Stomach (tissue), 4 donors: Measurements from ENCODE around the gene IAH1.

Experiments
- EP300 ChIP-seq: sonication (generic); formaldehyde crosslinking; IDR thresholded peaks from one replicate; pipeline ENCODE4 v1.6.1; 2017; ENCODE audit warnings: antibody characterized with exemption
- POLR2AphosphoS5 ChIP-seq, 3 donors: sonication (generic); formaldehyde crosslinking; IDR thresholded peaks; one replicate each; pipeline ENCODE4 v1.6.1; 2016; ENCODE audit warnings: antibody characterized with exemption in 3 of 3

- TF ChIP-seq EP300 (no peak), POLR2AphosphoS5 (IDR thresholded peaks at IDR 0.05) (no peak)
These were observed 18.6 kb downstream of the IAH1 start for GRCh38 chr2:9492927-9493326.
